Muscle of back (tissue), 11 donors: ENCODE data around the gene ZNF284. TPM values are rescaled to one million over a fixed set of nuclear protein-coding genes. Genes with fewer than 3 reads are reported as not detected.
"Not testable (repeated sequence)": the region's sequence is repeated elsewhere in the genome, so short reads cannot be mapped to it uniquely, and the experiment has no call there.

Experiments
- DNase-seq, 3 donors: peaks; one replicate each; pipeline versions ENCODE4 v3.0.0 to v3.0.0-alpha.2; 2013
- polyA plus RNA-seq, 10 donors: library from polyadenylated mRNA; unstranded; fragments of 120-200 nt; gene quantifications; one replicate each; pipeline ENCODE4 v1.2.1, GENCODE V29; 2013; ENCODE audit not compliant: insufficient read length in 10 of 10

ZNF284 gene
- polyA plus RNA-seq, 10 donors: 1.7 to 3.9 (median 2.6) TPM

DNA sequence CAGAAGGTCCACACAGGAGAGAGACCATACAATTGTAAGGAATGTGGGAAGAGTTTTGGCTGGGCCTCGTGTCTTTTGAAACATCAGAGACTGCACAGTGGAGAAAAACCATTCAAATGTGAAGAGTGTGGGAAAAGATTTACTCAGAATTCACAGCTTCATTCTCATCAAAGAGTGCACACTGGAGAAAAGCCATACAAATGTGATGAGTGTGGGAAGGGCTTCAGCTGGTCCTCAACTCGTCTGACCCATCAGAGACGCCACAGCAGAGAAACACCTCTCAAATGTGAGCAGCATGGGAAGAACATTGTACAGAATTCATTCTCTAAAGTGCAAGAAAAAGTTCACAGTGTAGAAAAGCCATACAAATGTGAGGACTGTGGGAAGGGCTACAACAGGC is 35.8 kb downstream of the ZNF284 start:
- DNase-seq: no peak

DNA sequence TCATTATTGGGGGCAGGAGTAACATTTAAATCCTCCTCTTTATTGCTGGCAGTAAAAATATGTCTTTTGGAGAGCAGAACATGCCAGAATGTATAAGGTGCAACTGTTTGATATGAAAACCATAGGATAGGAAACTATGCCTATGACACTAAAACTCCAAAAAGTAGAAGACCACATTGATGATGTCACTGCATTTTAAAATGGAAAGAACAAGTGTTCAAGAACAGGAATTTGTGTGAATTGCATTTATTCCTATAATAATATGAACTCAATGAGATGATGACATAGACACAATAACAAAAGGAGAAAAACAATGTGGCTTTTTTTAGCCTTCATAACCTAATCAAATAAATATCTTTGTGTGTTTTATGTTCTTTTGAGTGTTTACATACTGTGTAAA is 37.5 kb downstream of the ZNF284 start:
- no peak for DNase-seq

DNA sequence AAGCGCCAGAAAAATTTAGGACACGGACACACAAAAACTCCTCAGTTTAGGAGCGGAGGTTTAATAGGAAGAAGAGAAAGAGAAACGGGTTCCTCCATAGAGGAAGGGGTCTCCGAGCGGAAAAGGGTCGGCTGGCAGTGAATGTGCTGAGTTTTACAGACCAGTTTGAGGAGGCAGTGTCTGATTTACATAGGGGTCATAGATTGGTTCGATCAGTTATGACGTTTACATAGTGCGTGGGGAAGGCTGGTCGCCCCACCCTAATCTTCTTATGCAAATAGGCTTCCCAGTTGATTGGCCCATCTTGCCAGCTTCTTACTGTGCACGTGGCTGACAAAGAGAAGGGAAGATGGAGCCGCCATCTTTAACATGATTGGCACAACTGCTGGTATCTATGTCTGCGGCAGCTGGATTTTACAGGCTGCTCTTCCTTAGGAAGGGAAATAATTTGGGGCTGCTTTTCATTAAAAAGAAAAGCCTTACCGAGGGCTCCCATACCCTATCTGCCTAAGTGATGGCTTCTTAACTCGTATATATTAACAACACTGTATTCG is 40.0 kb downstream of the ZNF284 start:
- peak; percentile 10 to 44 (median 17) for DNase-seq

DNA sequence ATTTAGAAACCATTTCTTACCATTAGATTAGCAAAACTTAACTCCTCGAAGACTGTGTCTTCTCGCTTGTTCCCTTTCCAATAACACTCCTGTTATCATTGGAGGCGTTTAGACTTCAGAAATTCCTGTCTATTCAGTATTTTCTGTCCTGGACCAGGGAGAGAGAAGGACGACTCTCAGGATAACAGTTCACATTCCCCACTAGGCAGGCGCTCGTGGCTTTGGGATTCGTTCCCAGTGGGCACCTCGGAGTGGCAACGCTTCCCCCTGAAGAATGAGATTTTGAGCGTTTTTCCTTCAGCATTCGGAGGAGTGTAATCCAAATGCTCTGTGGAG is 40.8 kb downstream of the ZNF284 start:
- DNase-seq: no peak

DNA sequence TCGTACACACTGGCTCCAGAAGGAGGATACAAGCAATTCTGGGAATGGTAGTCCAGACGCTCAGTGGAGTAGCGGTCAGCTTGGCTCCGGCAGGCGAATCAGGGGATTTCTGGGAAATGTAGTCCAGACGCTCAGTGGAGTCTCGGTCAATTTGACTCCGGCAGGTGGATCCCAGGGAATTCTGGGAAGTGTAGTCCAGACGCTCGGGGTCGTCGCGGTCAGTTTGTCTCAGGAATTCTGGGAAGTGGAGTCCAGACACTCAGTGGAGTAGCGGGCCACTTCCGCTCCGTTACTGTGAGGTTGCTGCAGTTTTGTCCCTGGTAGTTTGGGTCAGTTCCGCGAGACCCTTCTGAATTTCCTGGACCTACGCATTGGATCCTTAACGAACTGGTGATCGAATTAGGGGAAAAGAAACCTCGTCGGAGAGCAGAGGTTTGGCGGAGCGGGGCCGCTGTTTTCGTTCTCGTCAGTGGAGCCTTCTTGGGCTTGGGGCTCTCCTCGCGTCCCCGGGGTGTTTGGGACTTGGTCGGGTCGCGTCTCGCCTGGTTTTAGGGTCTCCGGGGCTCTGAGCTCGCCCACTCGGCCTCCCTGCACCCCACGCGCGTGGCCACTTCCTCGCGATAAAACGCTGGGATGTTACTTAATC is 41.3 kb downstream of the ZNF284 start, which contains the start of gene ZNF225:
Gene ZNF225 (plus strand): TSS at position 262 of the 646 bp plus-strand sequence. CDS start 2,429 bp downstream, outside the sequence.
- peak; percentile 99 for DNase-seq

DNA sequence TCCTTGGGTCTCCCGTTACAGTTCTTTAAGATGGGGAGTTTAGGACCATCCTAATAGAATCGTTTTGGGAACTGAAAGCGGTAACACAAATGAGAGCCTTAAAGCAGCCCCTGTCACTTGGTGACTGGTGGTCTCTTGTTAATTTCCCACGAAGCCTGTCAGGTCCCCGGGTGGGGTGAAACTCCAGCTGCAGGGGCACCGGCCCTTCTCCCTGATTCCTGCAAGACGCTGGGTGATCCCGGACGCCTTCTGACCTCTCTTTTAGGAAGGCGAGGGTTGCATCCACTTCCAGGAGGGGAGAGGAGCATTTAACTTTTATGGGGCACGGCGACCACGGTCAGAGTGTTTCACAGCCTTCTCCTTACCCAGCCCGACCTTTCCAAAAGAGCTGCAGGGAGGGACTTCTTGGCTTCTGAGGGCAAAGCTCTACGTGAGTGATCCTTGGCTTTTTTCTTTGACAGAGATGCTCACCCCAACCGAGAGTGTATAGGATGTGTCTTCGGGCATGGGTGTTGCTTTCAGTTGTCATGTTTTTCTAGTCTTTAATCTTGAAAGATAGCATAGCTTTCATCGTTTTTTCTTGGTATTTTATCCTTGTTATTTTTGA is 41.9 kb downstream of the ZNF284 start:
- DNase-seq: no peak

DNA sequence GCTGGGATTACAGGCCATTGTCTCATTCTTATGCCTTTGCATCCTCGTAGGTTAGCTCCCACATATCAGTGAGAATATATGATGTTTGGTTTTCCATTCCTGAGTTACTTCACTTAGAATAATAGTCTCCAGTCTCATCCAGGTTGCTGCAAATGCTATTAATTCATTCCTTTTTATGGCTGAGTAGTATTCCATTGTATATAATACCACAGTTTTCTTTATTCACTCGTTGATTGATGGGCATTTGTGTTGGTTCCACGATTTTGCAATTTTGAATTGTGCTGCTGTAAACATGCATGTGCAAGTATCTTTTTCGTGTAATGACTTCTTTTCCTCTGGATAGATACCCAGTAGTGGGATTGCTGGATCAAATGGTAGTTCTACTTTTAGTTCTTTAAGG is 49.2 kb downstream of the ZNF284 start:
- not testable (repeated sequence) for DNase-seq

DNA sequence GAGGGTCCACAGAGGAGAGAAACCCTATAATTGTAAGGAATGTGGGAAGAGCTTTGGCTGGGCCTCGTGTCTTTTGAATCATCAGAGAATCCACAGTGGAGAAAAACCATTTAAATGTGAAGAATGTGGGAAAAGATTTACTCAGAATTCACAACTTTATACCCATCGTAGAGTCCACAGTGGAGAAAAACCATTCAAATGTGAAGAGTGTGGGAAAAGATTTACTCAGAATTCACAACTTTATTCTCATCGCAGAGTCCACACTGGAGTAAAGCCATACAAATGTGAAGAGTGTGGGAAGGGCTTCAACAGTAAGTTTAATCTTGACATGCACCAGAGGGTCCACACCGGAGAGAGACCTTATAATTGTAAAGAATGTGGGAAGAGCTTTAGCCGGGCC is 60.0 kb downstream of the ZNF284 start:
- DNase-seq: no peak

Other genes with a start within 250 kb of the ZNF284 start
- 10 to 100 TPM in 5 of 10 donors, 1 to 10 TPM in 5; 6.4 to 13.5 (median 10.1) TPM for gene ZNF283, start 244.8 kb upstream of the ZNF284 start, polyA plus RNA-seq
- gene ZNF404, start 188.2 kb upstream of the ZNF284 start, polyA plus RNA-seq: 10 to 100 TPM in 2 of 10 donors, 1 to 10 TPM in 8; 5.5 to 13.9 (median 7.0) TPM
- 10 to 100 TPM; 11.9 to 16.3 (median 13.5) TPM for gene ZNF45, start 136.9 kb upstream of the ZNF284 start, polyA plus RNA-seq
- 1 to 10 TPM; 2.3 to 5.4 (median 3.0) TPM for gene ZNF221, start 120.9 kb upstream of the ZNF284 start, polyA plus RNA-seq
- 1 to 10 TPM; 6.4 to 8.7 (median 7.8) TPM for gene ZNF155, start 88.0 kb upstream of the ZNF284 start, polyA plus RNA-seq
- gene ZNF230, start 69.2 kb upstream of the ZNF284 start, polyA plus RNA-seq: 1 to 10 TPM; 2.3 to 3.7 (median 3.0) TPM
- 1 to 10 TPM; 3.9 to 5.6 (median 4.9) TPM for gene ZNF222, start 46.8 kb upstream of the ZNF284 start, polyA plus RNA-seq
- 1 to 10 TPM; 3.3 to 5.9 (median 4.9) TPM for gene ZNF223, start 20.1 kb upstream of the ZNF284 start, polyA plus RNA-seq
- gene ZNF224, start 22.2 kb downstream of the ZNF284 start, polyA plus RNA-seq: 10 to 100 TPM in 9 of 10 donors, 1 to 10 TPM in 1; 9.7 to 29.4 (median 14.0) TPM
- 1 to 10 TPM; 3.8 to 6.9 (median 4.7) TPM for gene ZNF225, start 41.2 kb downstream of the ZNF284 start, polyA plus RNA-seq
- gene ZNF234, start 69.4 kb downstream of the ZNF284 start, polyA plus RNA-seq: 10 to 100 TPM in 4 of 10 donors, 1 to 10 TPM in 6; 7.1 to 13.4 (median 9.5) TPM
- gene ZNF226, start 92.9 kb downstream of the ZNF284 start, polyA plus RNA-seq: 10 to 100 TPM; 11.2 to 16.3 (median 13.1) TPM
- gene ZNF227, start 140.4 kb downstream of the ZNF284 start, polyA plus RNA-seq: 10 to 100 TPM; 10.3 to 16.0 (median 14.3) TPM
- 1 to 10 TPM; 2.1 to 4.0 (median 2.6) TPM for gene ZNF233, start 187.7 kb downstream of the ZNF284 start, polyA plus RNA-seq
- gene ZNF235, start 232.9 kb downstream of the ZNF284 start, polyA plus RNA-seq: 1 to 10 TPM; 4.0 to 7.3 (median 6.1) TPM